GM19025 (cell line): ENCODE results near the gene TBCD.

Experiments
- ATAC-seq: cut with Tn5 transposase; IDR thresholded peaks from one replicate; pipeline ENCODE4 v1.9.1; 2021; ENCODE audit warnings: mild to moderate bottlenecking, low read depth, moderate library complexity; ENCODE audit not compliant: unreplicated experiment

The TBCD gene

GRCh38 chr17:82787081-82787848 lies 35.4 kb downstream of the TBCD start:
- ATAC-seq = no peak

GRCh38 chr17:82788206-82789001 lies 36.5 kb downstream of the TBCD start:
- no peak for ATAC-seq

GRCh38 chr17:82789051-82789592 lies 37.3 kb downstream of the TBCD start:
- ATAC-seq = no peak

- ATAC-seq = no peak
Observed at GRCh38 chr17:82789806-82790205, 37.9 kb downstream of the TBCD start.

GRCh38 chr17:82790391-82790790 lies 38.5 kb downstream of the TBCD start:
- ATAC-seq = no peak

- no peak for ATAC-seq
Observed at GRCh38 chr17:82791532-82791931, 39.7 kb downstream of the TBCD start.

GRCh38 chr17:82793974-82794630 lies 42.2 kb downstream of the TBCD start:
- no peak for ATAC-seq

- no peak for ATAC-seq
Observed at GRCh38 chr17:82794781-82795482, 43.1 kb downstream of the TBCD start.

GRCh38 chr17:82795615-82796014 lies 43.8 kb downstream of the TBCD start:
- no peak for ATAC-seq

- no peak for ATAC-seq
Observed at GRCh38 chr17:82797061-82797460, 45.2 kb downstream of the TBCD start.

GRCh38 chr17:82798752-82799151 lies 46.9 kb downstream of the TBCD start:
- no peak for ATAC-seq

GRCh38 chr17:82799591-82799990 lies 47.7 kb downstream of the TBCD start:
- no peak for ATAC-seq

GRCh38 chr17:82800885-82801284 lies 49.0 kb downstream of the TBCD start:
- no peak for ATAC-seq

GRCh38 chr17:82801377-82801970 lies 49.6 kb downstream of the TBCD start:
- ATAC-seq = no peak

GRCh38 chr17:82802075-82802780 lies 50.4 kb downstream of the TBCD start:
- no peak for ATAC-seq

- no peak for ATAC-seq
Observed at GRCh38 chr17:82803185-82803584, 51.3 kb downstream of the TBCD start.

GRCh38 chr17:82803606-82804005 lies 51.7 kb downstream of the TBCD start:
- ATAC-seq = no peak

GRCh38 chr17:82804442-82805191 lies 52.8 kb downstream of the TBCD start:
- no peak for ATAC-seq

GRCh38 chr17:82805254-82805653 lies 53.4 kb downstream of the TBCD start:
- ATAC-seq = no peak
